H54 (cell line): ENCODE data around the gene LRRK1.

ENCODE experiments used
- DNase-seq: peaks from one replicate; pipeline ENCODE4 v3.0.0; 2011; ENCODE audit warnings: low spot score, mixed read lengths; ENCODE audit not compliant: insufficient read length
- FAIRE-seq: peaks from 3 replicates; lab custom pipeline; 2011; peaks lifted over from hg19 to GRCh38; lab: Jason Lieb, UNC
- POLR2A ChIP-seq: IDR thresholded peaks from 2 replicates; pipeline ENCODE4 v1.6.1; 2011; ENCODE audit warnings: low read depth, mild to moderate bottlenecking, low read length

The LRRK1 gene

GRCh38 chr15:100914876-100915275 lies 4.3 kb upstream of the LRRK1 start:
- DNase-seq = no peak
- FAIRE-seq = no peak
- no peak for TF ChIP-seq POLR2A

DNA sequence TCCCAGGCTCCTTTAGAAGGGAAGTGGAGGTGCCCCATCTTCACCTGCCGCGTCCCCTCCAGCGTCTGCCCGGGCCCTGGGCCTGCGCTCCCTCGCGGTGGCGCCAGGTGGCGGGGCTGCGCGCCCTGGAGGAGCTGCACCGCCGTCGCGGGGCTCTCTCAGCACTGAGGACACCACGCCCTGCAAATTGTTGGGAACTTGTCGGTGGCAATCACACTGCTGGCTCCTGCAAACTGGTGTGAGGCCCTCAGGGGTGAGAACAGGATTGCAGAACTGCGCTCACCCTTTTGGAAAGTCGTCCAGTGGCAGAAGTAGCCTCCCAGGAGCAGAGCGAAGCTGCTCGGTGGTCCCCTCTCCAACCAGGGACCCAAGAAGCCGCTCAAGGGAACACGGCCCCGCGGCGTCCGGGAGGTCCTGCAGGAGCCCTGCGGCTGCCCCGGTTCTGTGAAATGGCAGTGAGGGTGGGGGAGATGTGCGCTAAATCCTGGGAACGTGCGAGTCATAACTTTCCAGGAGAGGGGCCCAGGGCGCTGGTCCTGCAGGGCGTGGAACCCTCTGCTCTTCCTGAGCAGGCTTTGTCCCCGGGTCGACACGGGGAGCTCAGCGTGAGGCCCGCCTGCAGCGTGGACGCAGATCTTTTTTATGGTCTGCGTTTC lies 995 bp upstream of the LRRK1 start:
- DNase-seq (peak; percentile 80), FAIRE-seq (no peak)

DNA sequence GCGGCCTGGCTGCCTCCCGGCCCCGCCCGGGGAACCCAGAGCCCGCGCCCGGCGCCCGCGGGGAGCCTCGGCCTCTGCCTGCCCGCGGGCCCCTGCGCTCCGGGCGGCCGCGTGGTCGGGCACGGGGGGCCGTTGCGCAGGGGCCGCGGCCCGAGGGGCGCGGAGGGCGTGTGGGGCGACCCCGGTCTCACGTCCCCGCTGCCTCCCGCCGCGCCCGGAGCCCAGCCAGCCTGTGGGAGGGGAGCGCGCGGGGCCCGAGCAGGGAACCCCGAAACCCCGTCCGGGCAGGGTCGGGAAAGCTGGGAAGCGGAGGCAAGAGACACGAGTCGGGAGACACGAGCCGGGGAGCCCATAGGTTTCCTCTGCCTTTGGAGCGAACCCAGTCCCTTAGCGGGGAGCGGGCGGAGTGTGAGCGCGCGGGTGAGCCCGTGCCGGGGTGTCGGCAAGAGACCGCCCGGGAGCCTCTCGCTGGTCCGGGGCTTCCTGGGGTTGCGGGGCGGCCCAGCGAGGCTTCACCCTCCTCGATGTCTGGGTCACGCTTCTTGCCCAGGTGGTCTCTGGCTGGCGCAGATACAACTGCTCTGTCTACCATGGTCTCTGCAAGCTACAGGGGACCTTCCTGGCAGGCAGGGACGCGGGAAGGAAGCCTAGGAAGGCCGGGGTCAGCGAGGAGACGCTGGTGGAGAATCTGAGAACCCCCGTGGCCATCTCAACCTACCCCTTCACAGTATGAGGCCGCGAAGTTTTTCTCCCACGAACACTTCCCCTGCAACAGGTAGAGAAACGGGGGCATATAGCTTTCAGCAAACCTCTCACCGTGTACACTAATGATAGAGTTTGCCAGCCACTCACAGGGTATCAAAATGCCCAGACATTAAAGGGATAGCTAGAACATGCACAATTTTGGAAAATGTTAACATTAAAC lies 586 bp downstream of the LRRK1 start:
- no peak for TF ChIP-seq POLR2A
- DNase-seq = peak; percentile 44
- FAIRE-seq = no peak

More for the DNA sequence above, 995 bp upstream of the LRRK1 start:
- peak; percentile 43 for TF ChIP-seq POLR2A

GRCh38 chr15:100920516-100921135 lies 1.5 kb downstream of the LRRK1 start:
- no peak for FAIRE-seq
- TF ChIP-seq POLR2A = no peak
- DNase-seq = no peak

GRCh38 chr15:100922192-100923040 lies 3.3 kb downstream of the LRRK1 start:
- FAIRE-seq = no peak
- no peak for TF ChIP-seq POLR2A
- no peak for DNase-seq

GRCh38 chr15:100923076-100923475 lies 3.9 kb downstream of the LRRK1 start:
- TF ChIP-seq POLR2A = no peak
- DNase-seq = no peak
- FAIRE-seq = no peak

GRCh38 chr15:100923902-100924301 lies 4.7 kb downstream of the LRRK1 start:
- FAIRE-seq (no peak), DNase-seq (no peak)
- TF ChIP-seq POLR2A = no peak

GRCh38 chr15:100924436-100924835 lies 5.3 kb downstream of the LRRK1 start:
- TF ChIP-seq POLR2A = no peak
- DNase-seq (no peak), FAIRE-seq (no peak)

DNA sequence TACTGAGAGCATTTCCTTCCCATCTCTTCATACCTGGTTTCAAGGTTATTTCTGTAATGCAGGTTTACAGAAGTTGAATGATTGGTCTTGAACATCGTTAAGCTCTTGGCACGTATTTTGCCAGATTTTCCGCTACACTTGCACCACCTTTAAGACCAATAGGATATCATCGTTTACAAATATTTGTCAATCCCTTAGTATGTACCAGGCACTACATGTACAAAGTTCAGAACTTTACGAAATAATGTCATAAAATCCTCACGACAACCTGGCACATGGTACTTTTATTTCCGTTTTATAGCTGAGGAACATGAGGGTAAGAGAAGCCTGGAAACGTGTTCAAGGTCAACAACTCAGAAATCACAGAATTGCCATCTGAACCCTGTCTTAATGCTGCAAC lies 6.3 kb downstream of the LRRK1 start:
- DNase-seq (no peak), FAIRE-seq (no peak)
- TF ChIP-seq POLR2A = no peak

DNA sequence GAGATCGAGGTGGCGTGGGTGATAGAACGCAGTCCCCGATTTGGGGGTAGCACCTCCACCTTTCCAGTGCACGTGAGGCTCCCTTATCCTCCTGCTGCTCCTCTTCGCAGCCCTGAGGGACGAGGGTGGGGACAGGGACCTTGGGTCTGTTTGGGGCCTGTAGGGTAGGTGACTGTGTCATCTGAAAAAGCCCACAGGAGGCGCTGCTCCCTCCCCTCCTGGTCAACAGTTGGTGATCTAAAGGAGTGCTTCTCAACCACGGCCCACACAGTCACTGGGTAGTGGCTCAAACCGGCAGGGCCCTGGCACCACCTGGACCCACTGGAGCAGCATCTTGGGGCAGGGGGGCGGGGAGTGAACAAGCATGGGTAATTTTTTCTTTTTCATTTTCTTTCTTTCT lies 7.1 kb downstream of the LRRK1 start:
- FAIRE-seq (no peak), DNase-seq (no peak)
- TF ChIP-seq POLR2A = no peak

GRCh38 chr15:100926971-100927756 lies 8.0 kb downstream of the LRRK1 start:
- no peak for FAIRE-seq
- DNase-seq = no peak
- no peak for TF ChIP-seq POLR2A

DNA sequence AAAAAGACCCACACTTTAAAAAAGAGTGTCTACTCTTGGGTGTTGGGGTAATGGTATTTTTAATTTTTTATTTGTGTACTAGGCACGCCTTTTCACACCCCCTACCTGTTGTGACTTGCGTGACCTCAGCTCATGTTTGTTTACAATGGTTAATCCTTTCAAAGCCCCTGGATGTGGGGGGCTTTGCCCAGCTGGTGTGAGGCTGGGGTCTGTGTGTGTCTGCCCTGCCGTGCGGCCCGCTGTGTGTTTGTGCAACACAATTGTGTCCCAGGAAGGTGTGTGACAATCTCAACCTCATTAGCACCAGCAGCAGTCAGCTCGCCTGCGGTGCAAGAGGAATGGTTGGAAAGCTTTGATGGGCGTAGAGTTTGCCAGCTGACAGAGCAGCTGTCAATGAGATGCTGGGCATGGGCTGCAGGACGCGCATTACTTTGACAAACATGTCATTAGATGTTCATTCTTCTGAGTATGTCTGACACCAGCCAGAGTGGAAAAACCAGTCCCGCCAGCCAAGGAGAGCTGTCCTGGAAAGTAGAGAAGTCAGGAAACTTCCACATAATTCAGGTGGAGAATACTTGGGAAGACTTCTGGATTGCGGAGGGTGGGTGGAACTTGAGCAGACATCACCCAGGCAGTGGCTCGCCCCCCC lies 9.6 kb downstream of the LRRK1 start:
- DNase-seq (no peak), FAIRE-seq (no peak)

More for the DNA sequence above, 9.6 kb downstream of the LRRK1 start:
- TF ChIP-seq POLR2A = no peak
